Breast epithelium (tissue), 4 donors: ENCODE results near the gene WDR5B. TPM values are rescaled to one million over a fixed set of nuclear protein-coding genes. Genes with fewer than 3 reads are reported as not detected.

Experiments
- DNase-seq, 2 donors: peaks; one replicate each; pipeline ENCODE4 v3.0.0-alpha.2; 2019; ENCODE audit warnings: low spot score in 2 of 2
- H3K27ac ChIP-seq, 2 donors: fragments of 200-600 bp; sonication (generic) in 1 of 2; one replicate each; pipeline ENCODE4 v1.5.1; 2016 to 2019; ENCODE audit warnings: mild to moderate bottlenecking in 1 of 2
- H3K27me3 ChIP-seq, 2 donors: fragments of 200-600 bp; sonication (generic) in 1 of 2; one replicate each; pipeline versions ENCODE4 v1.5.1 to v1.6.0; 2017 to 2019; ENCODE audit warnings: control low read depth in 1 of 2, mild to moderate bottlenecking in 1 of 2
- H3K36me3 ChIP-seq: fragments of 200-600 bp; one replicate; pipeline ENCODE4 v1.5.1; 2019
- H3K4me1 ChIP-seq, 2 donors: fragments of 200-600 bp; sonication (generic); one replicate each; pipeline ENCODE4 v1.5.1; 2016 to 2019; ENCODE audit warnings: control low read depth in 1 of 2
- H3K4me3 ChIP-seq, 3 donors: fragments of 200-600 bp; sonication (generic); 1 replicate in 2 of 3; 2 replicates in 1 of 3; pipeline ENCODE4 v1.5.1; 2016 to 2019; ENCODE audit warnings: mild to moderate bottlenecking in 3 of 3, moderate library complexity in 2 of 3
- H3K9me3 ChIP-seq, 2 donors: fragments of 200-600 bp; sonication (generic) in 1 of 2; one replicate each; pipeline ENCODE4 v1.5.1; 2016 to 2019; ENCODE audit warnings: control low read depth in 1 of 2
- POLR2A ChIP-seq: fragments of 450-650 bp; IDR thresholded peaks from one replicate; pipeline ENCODE4 v1.6.1; 2016; ENCODE audit warnings: antibody characterized with exemption, mild to moderate bottlenecking, moderate library complexity
- POLR2AphosphoS5 ChIP-seq, 3 donors: sonication (generic); formaldehyde crosslinking; IDR thresholded peaks; one replicate each; pipeline ENCODE4 v1.6.1; 2017; ENCODE audit warnings: antibody characterized with exemption in 3 of 3
- intact Hi-C: fragments of 100-400 bp; cut with DNase I; formaldehyde crosslinking; loops from one replicate; pipeline ENCODE4 v1.15.1; 2023; ENCODE audit warnings: low total_unique reads
- total RNA-seq, 3 donors: library from RNA; depleted of rRNA; stranded (reverse); fragments of >200 nt; gene quantifications; one replicate each; pipeline ENCODE4 v1.1.0, GENCODE V29; 2016
- TF ChIP-seq, protein P1 (sequence below), 3 donors: fragments of 450-650 bp; IDR thresholded peaks; one replicate each; pipeline ENCODE4 v1.5.1; 2016 to 2017; ENCODE audit warnings: antibody characterized with exemption in 3 of 3, mild to moderate bottlenecking in 3 of 3, moderate library complexity in 3 of 3

The WDR5B gene
- total RNA-seq, 3 donors from 2014 or later: 4.0 to 8.0 (median 6.2) TPM

DNA sequence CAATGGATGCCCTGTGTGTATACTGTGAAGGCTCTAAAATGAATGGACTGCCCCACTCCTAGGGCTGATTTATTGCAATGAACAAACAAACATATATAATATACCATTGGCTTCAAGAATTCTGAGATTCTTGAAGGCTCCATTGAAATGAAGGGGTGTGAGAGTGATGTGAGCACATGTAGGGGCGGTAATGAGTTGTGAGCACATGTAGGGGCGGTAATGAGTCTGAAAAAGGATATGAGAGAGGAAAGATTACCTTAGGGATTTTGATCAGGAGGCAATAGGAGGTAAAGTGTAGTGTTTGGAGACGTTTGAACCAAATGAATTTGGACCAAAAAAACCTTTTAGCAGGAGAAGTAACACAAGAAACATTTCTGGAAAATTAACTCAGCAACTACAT, 28.2 kb downstream of the WDR5B start:
- H3K36me3 ChIP-seq: no peaks in the 10 kb centered on the region
- H3K4me1 ChIP-seq: no peaks in the 10 kb centered on the region
- no peak for DNase-seq
- H3K4me3 ChIP-seq: no peak overlapping the region
- H3K27me3 ChIP-seq: no peaks in the 10 kb centered on the region
- no peak overlapping the region for H3K27ac ChIP-seq
- intact Hi-C loops: no loop called here
- H3K9me3 ChIP-seq: no peaks in the 10 kb centered on the region
- TF ChIP-seq POLR2AphosphoS5 (IDR thresholded peaks at IDR 0.05): no peak
- TF ChIP-seq, protein P1, sequence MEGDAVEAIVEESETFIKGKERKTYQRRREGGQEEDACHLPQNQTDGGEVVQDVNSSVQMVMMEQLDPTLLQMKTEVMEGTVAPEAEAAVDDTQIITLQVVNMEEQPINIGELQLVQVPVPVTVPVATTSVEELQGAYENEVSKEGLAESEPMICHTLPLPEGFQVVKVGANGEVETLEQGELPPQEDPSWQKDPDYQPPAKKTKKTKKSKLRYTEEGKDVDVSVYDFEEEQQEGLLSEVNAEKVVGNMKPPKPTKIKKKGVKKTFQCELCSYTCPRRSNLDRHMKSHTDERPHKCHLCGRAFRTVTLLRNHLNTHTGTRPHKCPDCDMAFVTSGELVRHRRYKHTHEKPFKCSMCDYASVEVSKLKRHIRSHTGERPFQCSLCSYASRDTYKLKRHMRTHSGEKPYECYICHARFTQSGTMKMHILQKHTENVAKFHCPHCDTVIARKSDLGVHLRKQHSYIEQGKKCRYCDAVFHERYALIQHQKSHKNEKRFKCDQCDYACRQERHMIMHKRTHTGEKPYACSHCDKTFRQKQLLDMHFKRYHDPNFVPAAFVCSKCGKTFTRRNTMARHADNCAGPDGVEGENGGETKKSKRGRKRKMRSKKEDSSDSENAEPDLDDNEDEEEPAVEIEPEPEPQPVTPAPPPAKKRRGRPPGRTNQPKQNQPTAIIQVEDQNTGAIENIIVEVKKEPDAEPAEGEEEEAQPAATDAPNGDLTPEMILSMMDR (IDR thresholded peaks at IDR 0.05): no peak
- no peak for TF ChIP-seq POLR2A

GRCh38 chr3:122383771-122384697, 31.8 kb downstream of the WDR5B start, which contains the start of gene FAM162A:
Gene FAM162A (plus strand): TSS chr3:122384182. CDS start chr3:122384266, 84 bp downstream.
- TF ChIP-seq POLR2A: peak; percentile 72
- TF ChIP-seq, protein P1 (IDR thresholded peaks at IDR 0.05): peak; percentile 38 to 55 (median 42)
- peak; percentile 80 to 94 (median 92) for TF ChIP-seq POLR2AphosphoS5 (IDR thresholded peaks at IDR 0.05)
- intact Hi-C loops: no loop called here
- Histone ChIP-seq H3K4me1 (no peaks in the 10 kb centered on the region), H3K4me3 (peak within 1 kb of the TSS; percentile 75 to 88 (median 87)), H3K27me3 (no peaks in the 10 kb centered on the region), H3K9me3 (no peaks in the 10 kb centered on the region), H3K36me3 (no peaks in the 10 kb centered on the region), H3K27ac (peak within 1 kb of the TSS; percentile 89 to 93)
- peak; percentile 86 to 90 for DNase-seq

- Histone ChIP-seq H3K27me3 (no peaks in the 10 kb centered on the region), H3K4me3 (peak within 1 kb of the TSS; percentile 75 to 88 (median 87)), H3K9me3 (no peaks in the 10 kb centered on the region), H3K4me1 (no peaks in the 10 kb centered on the region), H3K36me3 (no peaks in the 10 kb centered on the region), H3K27ac (peak within 1 kb of the TSS; percentile 89 to 93)
- intact Hi-C loops: no loop called here
- peak; percentile 78 to 85 for DNase-seq
- TF ChIP-seq POLR2AphosphoS5 (IDR thresholded peaks at IDR 0.05) (peak; percentile 42 to 70 (median 48)), POLR2A (no peak)
Observed at GRCh38 chr3:122382888-122383666, 32.8 kb downstream of the WDR5B start, which contains the start of gene MIX23. Gene MIX23 (minus strand): TSS chr3:122383231. CDS start chr3:122383224, 7 bp downstream.

DNA sequence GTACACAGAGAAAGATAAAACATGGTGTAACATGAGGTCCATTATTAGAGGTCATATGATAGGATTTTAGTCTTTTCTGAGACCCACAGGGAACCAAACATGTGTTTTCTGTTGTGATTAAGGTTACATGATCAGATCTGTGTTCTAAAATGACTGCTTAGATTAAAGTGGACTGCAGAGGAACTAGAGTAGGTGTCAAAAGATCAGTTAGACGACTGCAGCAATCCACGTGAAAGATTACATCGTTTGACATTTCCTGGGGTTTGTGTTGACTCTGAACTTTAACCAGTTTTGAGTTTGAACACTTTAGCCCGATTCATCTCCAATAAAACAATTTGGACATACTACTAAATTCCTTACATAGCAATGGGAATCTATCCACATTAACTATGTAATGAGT, 37.9 kb downstream of the WDR5B start:
- no peaks in the 10 kb centered on the region for H3K27me3 ChIP-seq
- DNase-seq: no peak
- H3K27ac ChIP-seq: no peak overlapping the region
- no peaks in the 10 kb centered on the region for H3K4me1 ChIP-seq
- no peaks in the 10 kb centered on the region for H3K36me3 ChIP-seq
- TF ChIP-seq, protein P1 (IDR thresholded peaks at IDR 0.05): no peak
- TF ChIP-seq POLR2A (no peak), POLR2AphosphoS5 (IDR thresholded peaks at IDR 0.05) (no peak)
- no peaks in the 10 kb centered on the region for H3K9me3 ChIP-seq
- no peak overlapping the region for H3K4me3 ChIP-seq
- intact Hi-C loops: no loop called here

GRCh38 chr3:122374034-122374433, 41.8 kb downstream of the WDR5B start:
- Histone ChIP-seq H3K27me3 (no peaks in the 10 kb centered on the region), H3K4me1 (no peaks in the 10 kb centered on the region), H3K9me3 (no peaks in the 10 kb centered on the region), H3K27ac (no peak overlapping the region), H3K36me3 (no peaks in the 10 kb centered on the region), H3K4me3 (no peak overlapping the region)
- DNase-seq: no peak
- intact Hi-C loops: no loop called here
- TF ChIP-seq, protein P1 (IDR thresholded peaks at IDR 0.05): no peak
- TF ChIP-seq POLR2A (no peak), POLR2AphosphoS5 (IDR thresholded peaks at IDR 0.05) (no peak)
